OCI-LY3 (cell line): ENCODE results near the gene WSB2.

Experiments used
- H2AFZ ChIP-seq: fragments of 200-600, 300-600 bp; shearing (Covaris generic); 2 replicates; pipeline ENCODE4 v1.6.0; 2014; ENCODE audit warnings: antibody characterized with exemption, low read depth, low read length
- H3K27ac ChIP-seq: fragments of 200-600, 300-600 bp; sonication (generic); 2 replicates; pipeline ENCODE4 v1.5.1; 2014; ENCODE audit warnings: mild to moderate bottlenecking, low read length, moderate library complexity, mixed read lengths
- H3K27me3 ChIP-seq: fragments of 200-600, 300-600 bp; sonication (generic); 2 replicates; pipeline ENCODE4 v1.6.1; 2014; ENCODE audit warnings: low read depth, low read length, mixed read lengths
- H3K36me3 ChIP-seq: fragments of 200-600, 300-600 bp; sonication (generic); replicated peaks from 2 replicates; pipeline ENCODE3; 2014; ENCODE audit warnings: low read depth, low read length, mixed read lengths
- H3K4me1 ChIP-seq: fragments of 300-600, 200-600 bp; sonication (generic); 2 replicates; pipeline ENCODE4 v1.6.1; 2014; ENCODE audit warnings: low read length, mixed read lengths
- H3K4me2 ChIP-seq: fragments of 200-600, 300-600 bp; sonication (generic); 2 replicates; pipeline ENCODE4 v1.6.1; 2014; ENCODE audit warnings: low read length, mixed read lengths
- H3K4me3 ChIP-seq: fragments of 300-600, 200-600 bp; sonication (generic); 2 replicates; pipeline ENCODE4 v1.5.1; 2014; ENCODE audit warnings: antibody characterized with exemption, mild to moderate bottlenecking, low read length, moderate library complexity
- H3K79me2 ChIP-seq: fragments of 300-600, 200-600 bp; shearing (Covaris generic); 2 replicates; pipeline ENCODE4 v1.6.1; 2014; ENCODE audit warnings: mild to moderate bottlenecking, low read length, mixed read lengths
- H3K9ac ChIP-seq: fragments of 300-600, 200-600 bp; shearing (Covaris generic); 2 replicates; pipeline ENCODE4 v1.6.0; 2014; ENCODE audit warnings: mild to moderate bottlenecking, low read length, moderate library complexity
- H3K9me3 ChIP-seq: fragments of 200-600, 300-600 bp; shearing (Covaris generic); 2 replicates; pipeline ENCODE4 v1.6.1; 2014; ENCODE audit warnings: low read length, mixed read lengths; ENCODE audit not compliant: insufficient read depth
- H4K20me1 ChIP-seq: fragments of 200-600, 300-600 bp; sonication (generic); 2 replicates; pipeline ENCODE4 v1.6.1; 2016; ENCODE audit warnings: low read length, mixed read lengths; ENCODE audit not compliant: insufficient read depth
- CTCF ChIP-seq: fragments of 200-600, 300-600 bp; sonication (generic); IDR thresholded peaks from 2 replicates; pipeline ENCODE4 v1.5.1; 2014; ENCODE audit warnings: antibody characterized with exemption, low read length, low read depth
- EZH2phosphoT487 ChIP-seq: fragments of 200-600 bp; shearing (Covaris generic); IDR thresholded peaks from 2 replicates; pipeline ENCODE4 v1.6.1; 2018; ENCODE audit warnings: antibody characterized with exemption, mixed run types, low read depth

Gene WSB2

GRCh38 chr12:118046430-118046829 is 14.5 kb downstream of the WSB2 start:
- no peaks in the 10 kb centered on the region for H3K4me1 ChIP-seq
- H3K79me2 ChIP-seq = no peaks in the 10 kb centered on the region
- H3K27ac ChIP-seq = no peak overlapping the region
- H4K20me1 ChIP-seq = no peaks in the 10 kb centered on the region
- H3K36me3 ChIP-seq = peaks cover 21% of the 10 kb centered on the region
- H3K27me3 ChIP-seq = no peaks in the 10 kb centered on the region
- no peaks in the 10 kb centered on the region for H3K9me3 ChIP-seq
- H2AFZ ChIP-seq = no peak overlapping the region
- H3K4me2 ChIP-seq = no peak overlapping the region
- H3K4me3 ChIP-seq = no peak overlapping the region
- no peak for TF ChIP-seq EZH2phosphoT487
- TF ChIP-seq CTCF = no peak
- H3K9ac ChIP-seq = no peak overlapping the region

GRCh38 chr12:118044577-118044976 is 16.4 kb downstream of the WSB2 start:
- Histone ChIP-seq H3K9me3 (no peaks in the 10 kb centered on the region), H3K27ac (no peak overlapping the region)

GRCh38 chr12:118044075-118044474 is 16.9 kb downstream of the WSB2 start:
- TF ChIP-seq EZH2phosphoT487 = no peak
- no peak for TF ChIP-seq CTCF
- Histone ChIP-seq H3K79me2 (no peaks in the 10 kb centered on the region), H3K36me3 (peaks cover 21% of the 10 kb centered on the region)

More at GRCh38 chr12:118044577-118044976, 16.4 kb downstream of the WSB2 start:
- Histone ChIP-seq H4K20me1 (no peaks in the 10 kb centered on the region), H3K27me3 (no peaks in the 10 kb centered on the region), H3K9ac (no peak overlapping the region), H2AFZ (no peak overlapping the region), H3K4me1 (no peaks in the 10 kb centered on the region), H3K4me3 (no peak overlapping the region), H3K79me2 (no peaks in the 10 kb centered on the region), H3K36me3 (peaks cover 21% of the 10 kb centered on the region), H3K4me2 (no peak overlapping the region)
- TF ChIP-seq EZH2phosphoT487 = no peak
- TF ChIP-seq CTCF = no peak

GRCh38 chr12:118042091-118042490 is 18.9 kb downstream of the WSB2 start:
- no peaks in the 10 kb centered on the region for H4K20me1 ChIP-seq
- TF ChIP-seq EZH2phosphoT487 (no peak), CTCF (no peak)

More at GRCh38 chr12:118044075-118044474, 16.9 kb downstream of the WSB2 start:
- no peaks in the 10 kb centered on the region for H3K27me3 ChIP-seq
- H3K4me3 ChIP-seq = no peak overlapping the region
- no peak overlapping the region for H3K9ac ChIP-seq
- no peaks in the 10 kb centered on the region for H3K9me3 ChIP-seq
- H4K20me1 ChIP-seq = no peaks in the 10 kb centered on the region
- no peaks in the 10 kb centered on the region for H3K4me1 ChIP-seq
- H3K27ac ChIP-seq = no peak overlapping the region
- no peak overlapping the region for H2AFZ ChIP-seq
- H3K4me2 ChIP-seq = no peak overlapping the region

More at GRCh38 chr12:118042091-118042490, 18.9 kb downstream of the WSB2 start:
- Histone ChIP-seq H3K36me3 (peaks cover 29% of the 10 kb centered on the region), H3K9me3 (no peaks in the 10 kb centered on the region), H3K4me2 (no peak overlapping the region), H3K4me1 (no peaks in the 10 kb centered on the region), H3K4me3 (no peak overlapping the region), H2AFZ (no peak overlapping the region), H3K27ac (no peak overlapping the region), H3K27me3 (no peaks in the 10 kb centered on the region), H3K79me2 (no peaks in the 10 kb centered on the region), H3K9ac (no peak overlapping the region)
